Chondrocyte (in vitro differentiated cells): ENCODE data around the gene MRTFA. TPM values are rescaled to one million over a fixed set of nuclear protein-coding genes. Genes with fewer than 3 reads are reported as not detected.

Experiments used
- DNase-seq: peaks from one replicate; pipeline ENCODE4 v3.0.0; 2021; ENCODE audit warnings: mixed read lengths, low spot score
- H3K27ac Mint-ChIP-seq: one replicate; pipeline ENCODE4 v1.8.0; 2021; ENCODE audit warnings: mild to moderate bottlenecking, moderate library complexity, mixed read lengths; ENCODE audit not compliant: unreplicated experiment
- H3K27me3 Mint-ChIP-seq: 2 replicates; pipeline ENCODE4 v1.8.0; 2021; ENCODE audit warnings: low read depth, mixed read lengths
- H3K36me3 Mint-ChIP-seq: 2 replicates; pipeline ENCODE4 v1.8.0; 2021; ENCODE audit warnings: low read depth, mixed read lengths
- H3K4me1 Mint-ChIP-seq: 2 replicates; pipeline ENCODE4 v1.8.0; 2021; ENCODE audit warnings: low read depth, mild to moderate bottlenecking, mixed read lengths
- H3K4me3 Mint-ChIP-seq: one replicate; pipeline ENCODE4 v1.8.0; 2021; ENCODE audit warnings: mild to moderate bottlenecking, moderate library complexity, mixed read lengths; ENCODE audit not compliant: unreplicated experiment
- H3K9me3 Mint-ChIP-seq: 2 replicates; pipeline ENCODE4 v1.8.0; 2021; ENCODE audit warnings: low read depth, mixed read lengths
- CTCF ChIP-seq: fragments of 200-600 bp; sonication (generic); IDR thresholded peaks from 2 replicates; pipeline ENCODE4 v1.5.0; 2021; ENCODE audit warnings: antibody characterized with exemption, mild to moderate bottlenecking, moderate library complexity
- total RNA-seq: library from RNA; stranded (reverse); gene quantifications from 3 replicates; pipeline ENCODE4 v1.2.1, GENCODE V29; 2021

The MRTFA gene
- total RNA-seq, 1 donor from 2014 or later: 69.8 TPM

GRCh38 chr22:40406063-40406890 lies 230.2 kb downstream of the MRTFA start:
- H3K4me1 Mint-ChIP-seq: no peaks in the 10 kb centered on the region
- DNase-seq: no peak
- H3K36me3 Mint-ChIP-seq: peaks cover 21% of the 10 kb centered on the region
- H3K9me3 Mint-ChIP-seq: no peaks in the 10 kb centered on the region
- no peak for TF ChIP-seq CTCF
- H3K4me3 Mint-ChIP-seq: no peak overlapping the region
- H3K27me3 Mint-ChIP-seq: no peaks in the 10 kb centered on the region
- no peak overlapping the region for H3K27ac Mint-ChIP-seq

- H3K9me3 Mint-ChIP-seq: no peaks in the 10 kb centered on the region
- H3K36me3 Mint-ChIP-seq: peaks cover 21% of the 10 kb centered on the region
These were observed 231.1 kb downstream of the MRTFA start for GRCh38 chr22:40405178-40406062.

GRCh38 chr22:40404251-40405177 lies 232.0 kb downstream of the MRTFA start:
- Mint-ChIP-seq H3K9me3 (no peaks in the 10 kb centered on the region), H3K4me3 (no peak overlapping the region), H3K36me3 (peaks cover 18% of the 10 kb centered on the region), H3K4me1 (peaks cover 8% of the 10 kb centered on the region), H3K27ac (no peak overlapping the region), H3K27me3 (no peaks in the 10 kb centered on the region)
- no peak for DNase-seq
- TF ChIP-seq CTCF: no peak

More at GRCh38 chr22:40405178-40406062, 231.1 kb downstream of the MRTFA start:
- DNase-seq: no peak
- no peak for TF ChIP-seq CTCF
- H3K27me3 Mint-ChIP-seq: no peaks in the 10 kb centered on the region
- no peak overlapping the region for H3K27ac Mint-ChIP-seq
- no peak overlapping the region for H3K4me3 Mint-ChIP-seq
- H3K4me1 Mint-ChIP-seq: no peaks in the 10 kb centered on the region

GRCh38 chr22:40403651-40404050 lies 232.9 kb downstream of the MRTFA start:
- no peak for TF ChIP-seq CTCF
- H3K27me3 Mint-ChIP-seq: no peaks in the 10 kb centered on the region
- H3K4me1 Mint-ChIP-seq: peaks cover 11% of the 10 kb centered on the region
- H3K4me3 Mint-ChIP-seq: no peak overlapping the region
- DNase-seq: no peak
- H3K9me3 Mint-ChIP-seq: no peaks in the 10 kb centered on the region
- peak overlapping the region; percentile 39 for H3K27ac Mint-ChIP-seq
- H3K36me3 Mint-ChIP-seq: peaks cover 15% of the 10 kb centered on the region
